Ovary (tissue), 9 donors: Measurements from ENCODE around the gene CRACDL. TPM values are rescaled to one million over a fixed set of nuclear protein-coding genes. Genes with fewer than 3 reads are reported as not detected.

Experiments used
- DNase-seq, 5 donors: peaks; one replicate each; pipeline ENCODE4 v3.0.0-alpha.2; 2019 to 2020
- H3K27ac ChIP-seq, 2 donors: fragments of 200-600 bp; one replicate each; pipeline versions ENCODE4 v1.5.1 to v1.8.0; 2019 to 2022
- H3K27me3 ChIP-seq: fragments of 200-600 bp; one replicate; pipeline ENCODE4 v1.8.0; 2022
- H3K36me3 ChIP-seq: fragments of 200-600 bp; sonication (generic); one replicate; pipeline ENCODE4 v1.5.1; 2019
- H3K4me1 ChIP-seq: one replicate; pipeline ENCODE4 v1.8.1; 2013; ENCODE audit warnings: mild to moderate bottlenecking, moderate library complexity; ENCODE audit not compliant: insufficient read depth
- H3K4me3 ChIP-seq: fragments of 200-600 bp; sonication (generic); one replicate; pipeline ENCODE4 v1.5.1; 2017
- H3K9me3 ChIP-seq, 2 donors: fragments of 200-600 bp in 1 of 2; sonication (generic) in 1 of 2; one replicate each; pipeline versions ENCODE4 v1.5.1 to v1.8.1; 2013 to 2019; ENCODE audit warnings: mild to moderate bottlenecking in 1 of 2, moderate library complexity in 1 of 2
- CTCF ChIP-seq, 3 donors: fragments of 450-650 bp in 2 of 3; fragments of 200-600 bp in 1 of 3; IDR thresholded peaks; one replicate each; pipeline versions ENCODE4 v1.5.1 to v1.8.0; 2016 to 2022; ENCODE audit warnings: antibody characterized with exemption in 3 of 3, mild to moderate bottlenecking in 1 of 3
- EP300 ChIP-seq: sonication (generic); formaldehyde crosslinking; IDR thresholded peaks from one replicate; pipeline ENCODE4 v1.6.1; 2017; ENCODE audit warnings: antibody characterized with exemption
- POLR2A ChIP-seq: fragments of 450-650 bp; IDR thresholded peaks from one replicate; pipeline ENCODE4 v1.6.1; 2017; ENCODE audit warnings: antibody characterized with exemption, mild to moderate bottlenecking, moderate library complexity
- WGBS, 3 donors: extraction: QIAGEN DNeasy Blood & Tissue Kit in 1 of 3; methylation state at CpG; one replicate each; pipeline versions ENCODE4 v1.1.5 to v1.1.7; 2013 to 2017; 5-methylcytosine and 5-hydroxymethylcytosine counted together
- intact Hi-C, 4 donors: fragments of 100-400 bp; cut with DNase I; formaldehyde crosslinking; loops; one replicate each; pipeline versions ENCODE4 v1.11.0 to v1.15.1; 2022 to 2023
- polyA plus RNA-seq, 2 donors: library from polyadenylated mRNA; stranded (reverse); fragments of 200-250 nt in 1 of 2; fragments of 350-450 nt in 1 of 2; fragmentation: Illumina TruSeq in 1 of 2; extraction: RNeasy Lipid Tissue Mini Kit (QIAGEN cat#74804) in 1 of 2; gene quantifications; one replicate each; pipeline ENCODE4 v1.2.3, GENCODE V29; 2013 to 2014
- total RNA-seq, 7 donors: library from RNA; depleted of rRNA in 2 of 7; stranded (reverse); fragments of >200 nt in 2 of 7; fragmentation: NEBNext Ultra II Directional in 3 of 7; extraction: Animal tissue kit (Norgen Biotek cat#: 25700) in 3 of 7; gene quantifications; one replicate each; pipeline versions ENCODE4 v1.1.0 to v1.2.4, GENCODE V29; 2016 to 2023
- donor health status: DM: no; HTN: no; CAD: no; lungs with moderate emphysema.
- donor health status: DM: no; HTN: no; CAD: no.
- donor health status: Bipolar disorder and iron deficiency.
- donor health status: DM: yes; HTN: yes; CAD: no.
- donor health status: DM: no; HTN: no; CAD: no.
- donor health status: DM: yes; HTN: yes; CAD: no.

Gene CRACDL
- total and polyA plus RNA-seq, 9 donors: 1.2 to 22.4 (median 2.7) TPM

- DNase-seq: no peak
- TF ChIP-seq CTCF (IDR thresholded peaks at IDR 0.05): no peak
- TF ChIP-seq POLR2A: no peak
- no peak for TF ChIP-seq EP300
- H3K27me3 ChIP-seq: no peaks in the 10 kb centered on the region
- H3K4me3 ChIP-seq: no peak overlapping the region
- no peak overlapping the region for H3K27ac ChIP-seq
- intact Hi-C loops: no loop called here
- WGBS, 3 donors: 67 to 68% (median 67%) methylated on average over 11 of the region's 11 CpGs
- peaks cover 3% of the 10 kb centered on the region for H3K4me1 ChIP-seq
- H3K36me3 ChIP-seq: no peaks in the 10 kb centered on the region
- H3K9me3 ChIP-seq: no peaks in the 10 kb centered on the region
These were observed 22.8 kb downstream of the CRACDL start for GRCh38 chr2:98912957-98913915.

GRCh38 chr2:98912221-98912851 is 23.7 kb downstream of the CRACDL start:
- Histone ChIP-seq H3K36me3 (no peaks in the 10 kb centered on the region), H3K27ac (no peak overlapping the region), H3K4me3 (no peak overlapping the region), H3K9me3 (no peaks in the 10 kb centered on the region), H3K4me1 (peaks cover 3% of the 10 kb centered on the region), H3K27me3 (no peaks in the 10 kb centered on the region)
- intact Hi-C loops: no loop called here
- 25 to 38% (median 27%) methylated on average over 18 of the region's 18 CpGs for WGBS, 3 donors
- peak in 4 of 5 donors; percentile 40 to 73 (median 62) for DNase-seq
- TF ChIP-seq EP300 (no peak), CTCF (IDR thresholded peaks at IDR 0.05) (no peak), POLR2A (no peak)

- Histone ChIP-seq H3K36me3 (no peaks in the 10 kb centered on the region), H3K27me3 (no peaks in the 10 kb centered on the region), H3K4me1 (peaks cover 3% of the 10 kb centered on the region), H3K9me3 (no peaks in the 10 kb centered on the region), H3K27ac (no peak overlapping the region), H3K4me3 (no peak overlapping the region)
- intact Hi-C loops: no loop called here
- TF ChIP-seq CTCF (IDR thresholded peaks at IDR 0.05) (no peak), EP300 (no peak), POLR2A (no peak)
- no peak for DNase-seq
- WGBS, 3 donors: 85 to 92% (median 90%) methylated on average over 17 of the region's 17 CpGs
These were observed 24.5 kb downstream of the CRACDL start for GRCh38 chr2:98911376-98912154.

- no peak for TF ChIP-seq CTCF (IDR thresholded peaks at IDR 0.05)
- no peak for TF ChIP-seq EP300
- TF ChIP-seq POLR2A: no peak
- DNase-seq: no peak
- Histone ChIP-seq H3K9me3 (no peaks in the 10 kb centered on the region), H3K4me3 (no peak overlapping the region), H3K27ac (no peak overlapping the region), H3K27me3 (no peaks in the 10 kb centered on the region), H3K36me3 (no peaks in the 10 kb centered on the region), H3K4me1 (peaks cover 3% of the 10 kb centered on the region)
- WGBS, 3 donors: 92 to 99% (median 92%) methylated on average over 7 of the region's 7 CpGs
- intact Hi-C loops: no loop called here
These were observed 25.0 kb downstream of the CRACDL start for GRCh38 chr2:98911126-98911375.
